NCI-H2196 (cell line): ENCODE data around the gene NLGN1.

ENCODE experiments used
- DNase-seq: peaks from one replicate; lab custom pipeline; 2025; ENCODE audit not compliant: unreplicated experiment; lab: John Stamatoyannopoulos, UW

The NLGN1 gene

GRCh38 chr3:173945806-173946205 is 548.3 kb downstream of the NLGN1 start:
- DNase-seq: no peak

GRCh38 chr3:173954647-173955046 is 557.1 kb downstream of the NLGN1 start:
- no peak for DNase-seq

- no peak for DNase-seq
These were observed 560.1 kb downstream of the NLGN1 start for GRCh38 chr3:173957646-173958045.

GRCh38 chr3:173958805-173959204 is 561.3 kb downstream of the NLGN1 start:
- no peak for DNase-seq

GRCh38 chr3:173970281-173970680 is 572.7 kb downstream of the NLGN1 start:
- no peak for DNase-seq

GRCh38 chr3:173976281-173976680 is 578.7 kb downstream of the NLGN1 start:
- no peak for DNase-seq

- DNase-seq: no peak
These were observed 580.2 kb downstream of the NLGN1 start for GRCh38 chr3:173977747-173978146.

- DNase-seq: no peak
These were observed 585.8 kb downstream of the NLGN1 start for GRCh38 chr3:173983343-173983742.

GRCh38 chr3:173986861-173987410 is 589.4 kb downstream of the NLGN1 start:
- DNase-seq: no peak

GRCh38 chr3:173988909-173989308 is 591.4 kb downstream of the NLGN1 start:
- DNase-seq: no peak

- DNase-seq: no peak
These were observed 594.9 kb downstream of the NLGN1 start for GRCh38 chr3:173992416-173992815.

- no peak for DNase-seq
These were observed 595.8 kb downstream of the NLGN1 start for GRCh38 chr3:173993299-173993698.

GRCh38 chr3:174000675-174001074 is 603.1 kb downstream of the NLGN1 start:
- DNase-seq: no peak

GRCh38 chr3:174002543-174002942 is 605.0 kb downstream of the NLGN1 start:
- no peak for DNase-seq

GRCh38 chr3:174010907-174011306 is 613.4 kb downstream of the NLGN1 start:
- DNase-seq: no peak

- DNase-seq: no peak
These were observed 618.6 kb downstream of the NLGN1 start for GRCh38 chr3:174016186-174016585.

GRCh38 chr3:174020156-174020555 is 622.6 kb downstream of the NLGN1 start:
- DNase-seq: no peak

- peak; percentile 27 for DNase-seq
These were observed 625.9 kb downstream of the NLGN1 start for GRCh38 chr3:174023421-174023820.

- DNase-seq: no peak
These were observed 631.1 kb downstream of the NLGN1 start for GRCh38 chr3:174028673-174029072.

- peak; percentile 78 for DNase-seq
These were observed 637.9 kb downstream of the NLGN1 start for GRCh38 chr3:174035328-174035886.

GRCh38 chr3:174046311-174046710 is 648.8 kb downstream of the NLGN1 start:
- no peak for DNase-seq

GRCh38 chr3:174049472-174049871 is 651.9 kb downstream of the NLGN1 start:
- no peak for DNase-seq

- peak; percentile 66 for DNase-seq
These were observed 653.6 kb downstream of the NLGN1 start for GRCh38 chr3:174051191-174051590.
